Activated T-cell treated with anti-CD3 and anti-CD28 coated beads, Interleukin-2, amount 50 U/mL, for 72 hours (primary cell): Measurements from ENCODE around the gene NACA. TPM values are rescaled to one million over a fixed set of nuclear protein-coding genes. Genes with fewer than 3 reads are reported as not detected.
A peak's percentile ranks its signal among the peaks of the same experiment; 100 is the strongest.

Experiments
- ATAC-seq, 2 donors: fragments of 150-1000 bp; cut with Tn5 transposase; replicated peaks in 1 of 2; 2 replicates each; pipeline ENCODE4 v1.10.0; 2021; ENCODE audit warnings: moderate library complexity in 2 of 2, mild to moderate bottlenecking in 1 of 2
- DNase-seq, 2 donors: peaks; one replicate each; pipeline ENCODE4 v3.0.0; 2021 to 2022; ENCODE audit warnings: mixed read lengths in 1 of 2
- H3K27ac Mint-ChIP-seq: one replicate; pipeline ENCODE4 v1.8.0; 2022; ENCODE audit warnings: mild to moderate bottlenecking, moderate library complexity, mixed read lengths
- H3K27me3 Mint-ChIP-seq: one replicate; pipeline ENCODE4 v1.8.0; 2022; ENCODE audit warnings: low read depth, mixed read lengths
- H3K36me3 Mint-ChIP-seq, 2 donors: one replicate each; pipeline ENCODE4 v1.8.0; 2022; ENCODE audit warnings: mixed read lengths in 2 of 2, mild to moderate bottlenecking in 1 of 2; ENCODE audit not compliant: insufficient read depth in 2 of 2
- H3K4me1 Mint-ChIP-seq: one replicate; pipeline ENCODE4 v1.8.0; 2022; ENCODE audit warnings: low read depth, mixed read lengths
- H3K4me3 Mint-ChIP-seq, 2 donors: one replicate each; pipeline ENCODE4 v1.8.0; 2022; ENCODE audit warnings: mild to moderate bottlenecking in 2 of 2, mixed read lengths in 2 of 2, moderate library complexity in 2 of 2
- H3K9me3 Mint-ChIP-seq, 2 donors: one replicate each; pipeline ENCODE4 v1.8.0; 2022; ENCODE audit warnings: mixed read lengths in 2 of 2
- total RNA-seq, 2 donors: library from RNA; stranded (reverse); gene quantifications; one replicate each; pipeline ENCODE4 v1.2.3, GENCODE V29; 2022

The NACA gene
- total RNA-seq, 2 donors from 2014 or later, result 903 to 922 TPM

GRCh38 chr12:56671608-56672007, 53.5 kb downstream of the NACA start:
- H3K4me1 Mint-ChIP-seq, result peaks cover 59% of the 10 kb centered on the region
- no peaks in the 10 kb centered on the region for H3K27me3 Mint-ChIP-seq
- H3K9me3 Mint-ChIP-seq, result no peaks in the 10 kb centered on the region
- no peak overlapping the region for H3K4me3 Mint-ChIP-seq
- H3K27ac Mint-ChIP-seq, result peak overlapping the region; percentile 96
- ATAC-seq (no peak), DNase-seq (no peak)
- H3K36me3 Mint-ChIP-seq, result peaks cover 4 to 41% of the 10 kb centered on the region in 2 donors

GRCh38 chr12:56670836-56671235, 54.3 kb downstream of the NACA start:
- peaks cover 53% of the 10 kb centered on the region for H3K4me1 Mint-ChIP-seq
- H3K36me3 Mint-ChIP-seq, result peaks cover 4 to 43% of the 10 kb centered on the region in 2 donors
- H3K4me3 Mint-ChIP-seq, result no peak overlapping the region
- DNase-seq (no peak), ATAC-seq (no peak)
- H3K27me3 Mint-ChIP-seq, result no peaks in the 10 kb centered on the region
- H3K9me3 Mint-ChIP-seq, result no peaks in the 10 kb centered on the region
- no peak overlapping the region for H3K27ac Mint-ChIP-seq

GRCh38 chr12:56668197-56668457, 57.0 kb downstream of the NACA start:
- H3K4me1 Mint-ChIP-seq, result peaks cover 37% of the 10 kb centered on the region
- no peaks in the 10 kb centered on the region for H3K9me3 Mint-ChIP-seq
- H3K27me3 Mint-ChIP-seq, result no peaks in the 10 kb centered on the region
- peak overlapping the region; percentile 91 for H3K27ac Mint-ChIP-seq
- peaks cover 5 to 50% of the 10 kb centered on the region in 2 donors for H3K36me3 Mint-ChIP-seq
- H3K4me3 Mint-ChIP-seq, result peak overlapping the region; percentile 2 to 70
- DNase-seq (no peak), ATAC-seq (peak in 1 of 2 donors; percentile 28)

Other genes with a start within 250 kb of the NACA start
- 1 to 10 TPM; 4.3 to 7.2 TPM for gene GLS2, start 237.1 kb downstream of the NACA start, total RNA-seq
- 10 to 100 TPM in 1 of 2 donors, 1 to 10 TPM in 1; 7.9 to 12.7 TPM for gene RBMS2, start 203.5 kb downstream of the NACA start, total RNA-seq
- 100 to 1,000 TPM; 128 to 154 TPM for gene BAZ2A, start 95.0 kb downstream of the NACA start, total RNA-seq
- gene ATP5F1B, start 79.3 kb downstream of the NACA start, total RNA-seq, result 100 to 1,000 TPM; 661 to 679 TPM
- gene PTGES3, start 37.0 kb downstream of the NACA start, total RNA-seq, result 100 to 1,000 TPM; 166 to 192 TPM
- 10 to 100 TPM; 84.5 to 96.4 TPM for gene PRIM1, start 27.0 kb upstream of the NACA start, total RNA-seq
- gene HSD17B6, start 38.0 kb upstream of the NACA start, total RNA-seq, result 1 to 10 TPM; 6.6 to 7.3 TPM
- under 1 TPM in 1 of 2 donors, not detected in 1; 0.14 TPM for gene SDR9C7, start 209.1 kb upstream of the NACA start, total RNA-seq
- 1 to 10 TPM; 1.5 to 2.1 TPM for gene RDH16, start 232.3 kb upstream of the NACA start, total RNA-seq